Neural cell (in vitro differentiated cells): ENCODE results near the gene PDE6G. TPM values are rescaled to one million over a fixed set of nuclear protein-coding genes. Genes with fewer than 3 reads are reported as not detected.

Experiments used
- H2AFZ ChIP-seq: fragments of 200-600, 300-800 bp; sonication (generic), shearing (Covaris generic); 2 replicates; pipeline ENCODE4 v1.6.0; 2014; ENCODE audit warnings: low read depth, mild to moderate bottlenecking, antibody characterized with exemption, low read length, moderate library complexity
- H3F3A ChIP-seq: fragments of 200-600 bp; shearing (Covaris generic); 2 replicates; pipeline ENCODE4 v1.6.1; 2016; ENCODE audit warnings: mild to moderate bottlenecking, moderate library complexity, mixed read lengths, antibody characterized with exemption, low read length; ENCODE audit not compliant: insufficient read depth, poor library complexity, severe bottlenecking
- H3K27ac ChIP-seq: fragments of 200-600, 300-800 bp; sonication (generic), shearing (Covaris generic); 2 replicates; pipeline ENCODE4 v1.5.1; 2014; ENCODE audit warnings: mild to moderate bottlenecking, low read length, moderate library complexity
- H3K27me3 ChIP-seq: fragments of 300-800, 200-600 bp; sonication (generic), shearing (Covaris generic); 2 replicates; pipeline ENCODE4 v1.6.0; 2014; ENCODE audit warnings: mild to moderate bottlenecking, low read depth, low read length, moderate library complexity; ENCODE audit not compliant: insufficient read depth
- H3K36me3 ChIP-seq: fragments of 300-800, 200-600 bp; sonication (generic), shearing (Covaris generic); 2 replicates; pipeline ENCODE4 v1.5.1; 2014; ENCODE audit warnings: mild to moderate bottlenecking, antibody characterized with exemption, low read length, moderate library complexity; ENCODE audit not compliant: insufficient read depth
- H3K4me2 ChIP-seq: fragments of 300-800, 200-600 bp; sonication (generic), shearing (Covaris generic); 2 replicates; pipeline ENCODE4 v1.6.0; 2014; ENCODE audit warnings: mild to moderate bottlenecking, low read length
- H3K4me3 ChIP-seq: fragments of 300-800, 200-600 bp; sonication (generic), shearing (Covaris generic); 2 replicates; pipeline ENCODE4 v1.5.1; 2014; ENCODE audit warnings: mild to moderate bottlenecking, low read length, moderate library complexity
- H3K79me2 ChIP-seq: fragments of 200-600 bp; shearing (Covaris generic); replicated peaks from 2 replicates; pipeline ENCODE4 v1.6.0; 2014; ENCODE audit warnings: mild to moderate bottlenecking, low read length, moderate library complexity; ENCODE audit not compliant: insufficient read depth
- H3K9ac ChIP-seq: fragments of 300-800, 200-600 bp; sonication (generic), shearing (Covaris generic); 2 replicates; pipeline ENCODE4 v1.6.1; 2016; ENCODE audit warnings: mild to moderate bottlenecking, low read length, mixed read lengths
- H3K9me2 ChIP-seq: fragments of 200-600 bp; shearing (Covaris generic); 2 replicates; pipeline ENCODE4 v1.6.1; 2016; ENCODE audit warnings: mild to moderate bottlenecking, low read length, mixed read lengths; ENCODE audit not compliant: insufficient read depth
- H3K9me3 ChIP-seq: fragments of 200-600, 300-800 bp; sonication (generic), shearing (Covaris generic); 2 replicates; pipeline ENCODE4 v1.6.1; 2016; ENCODE audit warnings: mild to moderate bottlenecking, mixed run types, low read length, moderate library complexity, mixed read lengths
- H4K20me1 ChIP-seq: fragments of 200-600 bp; shearing (Covaris generic); 2 replicates; pipeline ENCODE4 v1.6.1; 2016; ENCODE audit warnings: mild to moderate bottlenecking, mixed run types; ENCODE audit not compliant: insufficient read depth
- EP300 ChIP-seq: fragments of 450-650 bp; conservative IDR thresholded peaks from 2 replicates; pipeline ENCODE4 v1.6.1; 2014; ENCODE audit warnings: antibody characterized with exemption, mild to moderate bottlenecking, moderate library complexity; ENCODE audit not compliant: poor library complexity, severe bottlenecking
- EZH2 ChIP-seq: fragments of 200-600, 300-800 bp; shearing (Covaris generic), sonication (generic); IDR thresholded peaks from 2 replicates; pipeline ENCODE4 v1.6.1; 2014; ENCODE audit warnings: antibody characterized with exemption, low read length, borderline replicate concordance, mild to moderate bottlenecking; ENCODE audit not compliant: insufficient read depth, poor library complexity, severe bottlenecking
- MXI1 ChIP-seq: fragments of 450-650 bp; conservative IDR thresholded peaks from 2 replicates; pipeline ENCODE4 v1.6.1; 2014; ENCODE audit warnings: antibody characterized with exemption, mild to moderate bottlenecking; ENCODE audit not compliant: poor library complexity, severe bottlenecking
- POLR2AphosphoS5 ChIP-seq: IDR thresholded peaks from 2 replicates; pipeline ENCODE4 v1.6.1; 2012
- RAD21 ChIP-seq: fragments of 450-650 bp; conservative IDR thresholded peaks from 2 replicates; pipeline ENCODE4 v1.6.1; 2014; ENCODE audit warnings: antibody characterized with exemption, mild to moderate bottlenecking, moderate library complexity
- SMC3 ChIP-seq: fragments of 450-650 bp; conservative IDR thresholded peaks from 2 replicates; pipeline ENCODE4 v1.6.1; 2014; ENCODE audit warnings: antibody characterized with exemption, mild to moderate bottlenecking, moderate library complexity; ENCODE audit not compliant: poor library complexity
- TAF1 ChIP-seq: IDR thresholded peaks from 2 replicates; pipeline ENCODE4 v1.6.1; 2012; ENCODE audit warnings: low read depth
- polyA minus RNA-seq: library from RNA; depleted of rRNA, polyadenylated mRNA; stranded (reverse); fragments of >200 nt; gene quantifications from 2 replicates; pipeline ENCODE4 v1.2.3, GENCODE V29; 2014
- polyA plus RNA-seq: library from polyadenylated mRNA; depleted of rRNA; stranded (reverse); fragments of >200 nt; gene quantifications from 2 replicates; pipeline ENCODE4 v1.2.3, GENCODE V29; 2014
- TF ChIP-seq, protein P1 (sequence below): IDR thresholded peaks from 2 replicates; pipeline ENCODE4 v1.6.1; 2012; ENCODE audit warnings: borderline replicate concordance
- TF ChIP-seq, protein P2 (sequence below): fragments of 450-650 bp; IDR thresholded peaks from 2 replicates; pipeline ENCODE4 v1.5.1; 2014; ENCODE audit warnings: antibody characterized with exemption, mild to moderate bottlenecking, moderate library complexity; ENCODE audit not compliant: poor library complexity, severe bottlenecking

PDE6G gene
- polyA plus RNA-seq: not detected in 2 replicates
- polyA minus RNA-seq: not detected in 2 replicates

DNA sequence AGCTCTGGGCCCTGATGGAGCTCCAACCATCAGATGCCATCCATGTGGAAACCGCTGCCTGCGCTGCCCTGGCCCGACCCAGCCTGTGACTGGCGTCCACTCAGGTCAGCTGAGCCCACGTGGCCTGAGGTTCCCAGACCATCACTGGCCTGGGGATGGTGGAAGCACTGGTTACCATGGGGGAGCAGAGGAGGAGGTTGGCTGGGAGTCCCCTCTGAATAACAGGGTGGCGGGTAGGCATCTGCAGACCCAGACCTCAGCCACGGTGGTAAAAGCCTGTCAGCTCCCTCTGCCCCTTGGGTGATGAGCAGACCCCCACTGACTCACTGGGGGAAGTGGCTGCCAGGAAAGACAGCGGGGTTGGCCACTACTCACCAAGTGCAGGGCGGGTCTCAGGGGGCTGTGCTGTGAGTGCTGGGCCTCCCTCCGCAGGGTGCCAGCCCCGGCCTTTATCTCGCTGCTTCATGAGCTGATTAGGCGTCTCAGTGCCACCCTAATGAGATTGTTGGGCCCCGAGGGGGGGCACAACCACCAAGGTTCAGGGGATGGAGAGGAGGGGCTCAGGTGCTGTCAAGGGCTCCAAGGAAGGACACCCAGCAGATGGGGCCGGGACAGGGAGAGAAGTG is at the start of gene PDE6G:
PDE6G (minus strand) TSS at position 425 of the 626 bp plus-strand sequence. CDS start 3,237 bp downstream, outside the sequence.
- Histone ChIP-seq H4K20me1 (no peaks in the 10 kb centered on the region), H3F3A (no peaks in the 10 kb centered on the region), H3K4me3 (no peak within 1 kb of the TSS), H3K27me3 (no peaks in the 10 kb centered on the region), H3K9me2 (no peaks in the 10 kb centered on the region), H3K36me3 (no peaks in the 10 kb centered on the region), H3K79me2 (no peaks in the 10 kb centered on the region), H2AFZ (no peak within 1 kb of the TSS), H3K27ac (no peak within 1 kb of the TSS), H3K4me2 (no peak within 1 kb of the TSS), H3K9ac (no peak within 1 kb of the TSS), H3K9me3 (no peaks in the 10 kb centered on the region)
- TF ChIP-seq EZH2 (no peak), MXI1 (no peak), TAF1 (no peak), RAD21 (no peak), SMC3 (no peak), POLR2AphosphoS5 (no peak), EP300 (no peak)
- TF ChIP-seq, protein P1, sequence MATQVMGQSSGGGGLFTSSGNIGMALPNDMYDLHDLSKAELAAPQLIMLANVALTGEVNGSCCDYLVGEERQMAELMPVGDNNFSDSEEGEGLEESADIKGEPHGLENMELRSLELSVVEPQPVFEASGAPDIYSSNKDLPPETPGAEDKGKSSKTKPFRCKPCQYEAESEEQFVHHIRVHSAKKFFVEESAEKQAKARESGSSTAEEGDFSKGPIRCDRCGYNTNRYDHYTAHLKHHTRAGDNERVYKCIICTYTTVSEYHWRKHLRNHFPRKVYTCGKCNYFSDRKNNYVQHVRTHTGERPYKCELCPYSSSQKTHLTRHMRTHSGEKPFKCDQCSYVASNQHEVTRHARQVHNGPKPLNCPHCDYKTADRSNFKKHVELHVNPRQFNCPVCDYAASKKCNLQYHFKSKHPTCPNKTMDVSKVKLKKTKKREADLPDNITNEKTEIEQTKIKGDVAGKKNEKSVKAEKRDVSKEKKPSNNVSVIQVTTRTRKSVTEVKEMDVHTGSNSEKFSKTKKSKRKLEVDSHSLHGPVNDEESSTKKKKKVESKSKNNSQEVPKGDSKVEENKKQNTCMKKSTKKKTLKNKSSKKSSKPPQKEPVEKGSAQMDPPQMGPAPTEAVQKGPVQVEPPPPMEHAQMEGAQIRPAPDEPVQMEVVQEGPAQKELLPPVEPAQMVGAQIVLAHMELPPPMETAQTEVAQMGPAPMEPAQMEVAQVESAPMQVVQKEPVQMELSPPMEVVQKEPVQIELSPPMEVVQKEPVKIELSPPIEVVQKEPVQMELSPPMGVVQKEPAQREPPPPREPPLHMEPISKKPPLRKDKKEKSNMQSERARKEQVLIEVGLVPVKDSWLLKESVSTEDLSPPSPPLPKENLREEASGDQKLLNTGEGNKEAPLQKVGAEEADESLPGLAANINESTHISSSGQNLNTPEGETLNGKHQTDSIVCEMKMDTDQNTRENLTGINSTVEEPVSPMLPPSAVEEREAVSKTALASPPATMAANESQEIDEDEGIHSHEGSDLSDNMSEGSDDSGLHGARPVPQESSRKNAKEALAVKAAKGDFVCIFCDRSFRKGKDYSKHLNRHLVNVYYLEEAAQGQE: no peak
- TF ChIP-seq, protein P2, sequence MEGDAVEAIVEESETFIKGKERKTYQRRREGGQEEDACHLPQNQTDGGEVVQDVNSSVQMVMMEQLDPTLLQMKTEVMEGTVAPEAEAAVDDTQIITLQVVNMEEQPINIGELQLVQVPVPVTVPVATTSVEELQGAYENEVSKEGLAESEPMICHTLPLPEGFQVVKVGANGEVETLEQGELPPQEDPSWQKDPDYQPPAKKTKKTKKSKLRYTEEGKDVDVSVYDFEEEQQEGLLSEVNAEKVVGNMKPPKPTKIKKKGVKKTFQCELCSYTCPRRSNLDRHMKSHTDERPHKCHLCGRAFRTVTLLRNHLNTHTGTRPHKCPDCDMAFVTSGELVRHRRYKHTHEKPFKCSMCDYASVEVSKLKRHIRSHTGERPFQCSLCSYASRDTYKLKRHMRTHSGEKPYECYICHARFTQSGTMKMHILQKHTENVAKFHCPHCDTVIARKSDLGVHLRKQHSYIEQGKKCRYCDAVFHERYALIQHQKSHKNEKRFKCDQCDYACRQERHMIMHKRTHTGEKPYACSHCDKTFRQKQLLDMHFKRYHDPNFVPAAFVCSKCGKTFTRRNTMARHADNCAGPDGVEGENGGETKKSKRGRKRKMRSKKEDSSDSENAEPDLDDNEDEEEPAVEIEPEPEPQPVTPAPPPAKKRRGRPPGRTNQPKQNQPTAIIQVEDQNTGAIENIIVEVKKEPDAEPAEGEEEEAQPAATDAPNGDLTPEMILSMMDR: no peak

DNA sequence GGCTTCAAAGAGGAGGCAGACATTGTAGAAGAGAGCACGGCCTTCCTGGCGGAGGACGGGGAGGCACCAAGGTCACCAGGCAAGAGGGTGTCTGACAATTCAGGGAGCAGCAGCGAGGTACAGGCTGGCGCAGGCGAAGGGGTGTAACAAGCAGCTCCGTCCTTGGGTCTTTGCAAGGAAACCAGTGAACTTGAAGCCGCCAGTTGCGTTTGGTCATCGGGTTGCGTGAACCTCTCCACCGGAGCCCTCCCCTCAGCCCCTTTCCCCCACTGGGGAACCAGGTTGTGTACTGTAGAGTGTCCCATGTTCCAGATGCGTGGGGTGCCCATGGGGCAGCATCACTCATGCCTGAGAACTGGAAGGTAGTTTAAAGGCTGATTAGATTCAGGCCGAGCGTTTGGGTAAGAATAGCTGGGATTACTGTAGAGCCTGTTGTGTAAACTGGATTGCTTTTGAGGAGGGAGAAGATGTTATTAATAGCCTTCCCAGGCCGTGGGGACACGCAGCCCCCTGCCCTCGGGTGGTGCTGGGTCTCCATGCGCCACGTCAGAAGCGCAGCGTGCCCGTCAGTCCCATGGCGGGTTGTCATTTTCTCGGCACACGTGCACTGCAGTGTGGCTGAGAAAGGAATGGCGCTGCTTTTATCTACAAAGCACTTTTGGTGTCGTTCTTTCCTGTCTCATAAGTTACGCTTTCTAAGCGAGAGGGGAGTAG is 49.3 kb upstream of the PDE6G start:
- Histone ChIP-seq H3K4me2 (no peak overlapping the region), H2AFZ (no peak overlapping the region), H3K79me2 (peaks cover 25% of the 10 kb centered on the region), H3K9ac (no peak overlapping the region), H3K9me2 (no peaks in the 10 kb centered on the region), H3K4me3 (no peak overlapping the region), H3K9me3 (no peaks in the 10 kb centered on the region), H4K20me1 (no peaks in the 10 kb centered on the region), H3K36me3 (no peaks in the 10 kb centered on the region), H3K27me3 (peaks cover 2% of the 10 kb centered on the region), H3K27ac (no peak overlapping the region), H3F3A (no peaks in the 10 kb centered on the region)
- TF ChIP-seq RAD21 (no peak), MXI1 (no peak), EZH2 (no peak), SMC3 (no peak), POLR2AphosphoS5 (no peak), TAF1 (no peak), EP300 (no peak)
- TF ChIP-seq, protein P2: no peak
